ENCODE results near the gene ZNF692. TPM values are rescaled to one million over a fixed set of nuclear protein-coding genes. Genes with fewer than 3 reads are reported as not detected.

Gene ZNF692
- total and polyA plus RNA-seq, 2 of the 13 experiments (the other 11 are each of a cell fraction or from before 2014, with no cell fraction given) = 27.3 to 45.8 TPM

DNA sequence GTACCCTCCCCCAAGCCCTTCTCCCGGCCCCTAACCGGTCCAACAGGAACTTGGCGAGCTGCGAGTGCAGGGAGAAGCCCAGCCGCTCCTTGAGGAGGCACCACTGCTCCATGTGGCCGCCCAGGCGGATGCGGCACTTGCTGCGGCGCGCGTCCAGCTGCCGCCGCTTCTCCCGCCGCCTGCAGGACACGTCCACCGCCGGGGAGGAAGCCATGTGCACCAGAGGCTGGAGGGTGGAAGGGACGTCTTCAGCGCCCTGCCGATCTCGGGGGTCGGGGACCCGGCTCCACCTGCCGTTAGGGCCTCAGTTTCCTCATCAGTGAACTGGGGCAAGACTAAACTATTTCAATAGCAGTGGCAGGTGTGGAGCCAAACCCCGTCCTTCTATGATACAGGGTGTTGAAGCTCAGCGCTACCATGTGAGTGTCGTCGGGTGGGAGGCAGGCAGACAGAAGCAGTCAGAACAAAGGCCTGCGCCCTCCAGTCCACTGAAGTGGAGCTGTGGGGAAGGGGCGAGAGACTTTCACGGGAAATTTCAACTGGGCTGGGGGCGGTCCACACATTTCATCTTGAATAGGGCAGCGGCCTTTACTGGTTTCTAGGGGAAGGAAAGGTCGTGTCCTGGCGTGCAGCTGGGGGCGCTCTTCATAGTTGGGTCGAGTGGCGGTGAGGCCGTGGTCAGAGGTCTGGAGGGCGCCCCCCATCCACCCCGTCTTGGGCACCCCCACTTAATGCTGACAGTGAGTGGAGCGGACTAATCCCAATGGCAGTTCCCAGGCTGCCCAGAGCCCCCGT lies 592 bp downstream of the ZNF692 start (continued):
- TF ChIP-seq FUBP1 (CRISPR knock-in tag; IDR thresholded peaks at IDR 0.05; ENCODE audit: borderline replicate concordance) (no peak), FOXA3 (CRISPR knock-in tag; IDR thresholded peaks at IDR 0.05) (0 out of 2 replicates have a peak, but pooled peaks have one; percentile 15), XRCC5 (optimal IDR thresholded peaks at IDR 0.05; ENCODE audit: low read length) (peak; percentile 6), ZNF558 (CRISPR knock-in tag; IDR thresholded peaks at IDR 0.05; ENCODE audit: borderline replicate concordance) (0 out of 2 replicates have a peak, but pooled peaks have one; percentile 27), ZNF598 (CRISPR knock-in tag; IDR thresholded peaks at IDR 0.05; ENCODE audit: borderline replicate concordance) (peak; percentile 26; the same call in 1 of the 2 replicates), AKAP8 (CRISPR knock-in tag; IDR thresholded peaks at IDR 0.05) (no peak), PHF8 (CRISPR knock-in tag; IDR thresholded peaks at IDR 0.05) (peak; percentile 64), ZNF510 (CRISPR knock-in tag; IDR thresholded peaks at IDR 0.05; ENCODE audit: low read depth) (no peak), ZSCAN12 (CRISPR knock-in tag; IDR thresholded peaks at IDR 0.05) (no peak), TFDP1 (CRISPR knock-in tag; IDR thresholded peaks at IDR 0.05; ENCODE audit: borderline replicate concordance) (peak; percentile 40; the same call in 1 of the 2 replicates), ERF (CRISPR knock-in tag; IDR thresholded peaks at IDR 0.05) (peak; percentile 7; the same call in 1 of the 2 replicates), DRAP1 (CRISPR knock-in tag; IDR thresholded peaks at IDR 0.05) (no peak), ZNF776 (CRISPR knock-in tag; IDR thresholded peaks at IDR 0.05) (peak; percentile 40; the same call in 1 of the 2 replicates), ZNF230 (CRISPR knock-in tag; IDR thresholded peaks at IDR 0.05) (peak; percentile 61; the same call in 1 of the 2 replicates), ZBTB33 (CRISPR knock-in tag; IDR thresholded peaks at IDR 0.05) (peak; percentile 74), TOPORS (CRISPR knock-in tag; IDR thresholded peaks at IDR 0.05) (peak; percentile 72; the same call in 1 of the 2 replicates)
- TF ChIP-seq, protein P1, sequence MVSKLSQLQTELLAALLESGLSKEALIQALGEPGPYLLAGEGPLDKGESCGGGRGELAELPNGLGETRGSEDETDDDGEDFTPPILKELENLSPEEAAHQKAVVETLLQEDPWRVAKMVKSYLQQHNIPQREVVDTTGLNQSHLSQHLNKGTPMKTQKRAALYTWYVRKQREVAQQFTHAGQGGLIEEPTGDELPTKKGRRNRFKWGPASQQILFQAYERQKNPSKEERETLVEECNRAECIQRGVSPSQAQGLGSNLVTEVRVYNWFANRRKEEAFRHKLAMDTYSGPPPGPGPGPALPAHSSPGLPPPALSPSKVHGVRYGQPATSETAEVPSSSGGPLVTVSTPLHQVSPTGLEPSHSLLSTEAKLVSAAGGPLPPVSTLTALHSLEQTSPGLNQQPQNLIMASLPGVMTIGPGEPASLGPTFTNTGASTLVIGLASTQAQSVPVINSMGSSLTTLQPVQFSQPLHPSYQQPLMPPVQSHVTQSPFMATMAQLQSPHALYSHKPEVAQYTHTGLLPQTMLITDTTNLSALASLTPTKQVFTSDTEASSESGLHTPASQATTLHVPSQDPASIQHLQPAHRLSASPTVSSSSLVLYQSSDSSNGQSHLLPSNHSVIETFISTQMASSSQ (IDR thresholded peaks at IDR 0.05; ENCODE audit: low read depth) = no peak
- TF ChIP-seq, protein P1 (CRISPR knock-in tag; IDR thresholded peaks at IDR 0.05; ENCODE audit: borderline replicate concordance) = peak; percentile 40

Data from HepG2 (cell line).